Measurements from ENCODE around the gene TIMMDC1.
"Not testable (repeated sequence)": the region's sequence is repeated elsewhere in the genome, so short reads cannot be mapped to it uniquely, and the experiment has no call there.

TIMMDC1 gene

GRCh38 chr3:119514637-119515036 is 16.3 kb downstream of the TIMMDC1 start:
- DNase-seq, result no peak

GRCh38 chr3:119517112-119517511 is 18.8 kb downstream of the TIMMDC1 start:
- DNase-seq, result no peak

- no peak for DNase-seq
These were observed 19.7 kb downstream of the TIMMDC1 start for GRCh38 chr3:119518026-119518425.

- no peak for DNase-seq
These were observed 26.8 kb downstream of the TIMMDC1 start for GRCh38 chr3:119524931-119525662.

- DNase-seq, result no peak
These were observed 29.4 kb downstream of the TIMMDC1 start for GRCh38 chr3:119527714-119528113.

GRCh38 chr3:119529883-119530282 is 31.5 kb downstream of the TIMMDC1 start:
- no peak for DNase-seq

- DNase-seq, result no peak
These were observed 32.1 kb downstream of the TIMMDC1 start for GRCh38 chr3:119530456-119530855.

GRCh38 chr3:119531151-119531550 is 32.8 kb downstream of the TIMMDC1 start:
- no peak for DNase-seq

- no peak for DNase-seq
These were observed 35.9 kb downstream of the TIMMDC1 start for GRCh38 chr3:119534296-119534695.

- DNase-seq, result no peak
These were observed 38.4 kb downstream of the TIMMDC1 start for GRCh38 chr3:119536757-119537156.

- no peak for DNase-seq
These were observed 40.4 kb downstream of the TIMMDC1 start for GRCh38 chr3:119538772-119539171.

GRCh38 chr3:119541547-119541946 is 43.2 kb downstream of the TIMMDC1 start:
- DNase-seq, result no peak

GRCh38 chr3:119542168-119542767 is 43.9 kb downstream of the TIMMDC1 start:
- DNase-seq, result no peak

GRCh38 chr3:119543147-119543546 is 44.8 kb downstream of the TIMMDC1 start:
- DNase-seq, result no peak

GRCh38 chr3:119547227-119547626 is 48.9 kb downstream of the TIMMDC1 start:
- DNase-seq, result no peak

- no peak for DNase-seq
These were observed 50.0 kb downstream of the TIMMDC1 start for GRCh38 chr3:119548341-119548740.

GRCh38 chr3:119550192-119550910 is 52.0 kb downstream of the TIMMDC1 start:
- DNase-seq, result no peak

GRCh38 chr3:119551598-119551997 is 53.3 kb downstream of the TIMMDC1 start:
- DNase-seq, result no peak

GRCh38 chr3:119552928-119553327 is 54.6 kb downstream of the TIMMDC1 start:
- not testable (repeated sequence) for DNase-seq

GRCh38 chr3:119553823-119554415 is 55.6 kb downstream of the TIMMDC1 start:
- DNase-seq, result no peak

GRCh38 chr3:119555309-119555735 is 57.0 kb downstream of the TIMMDC1 start:
- no peak for DNase-seq

- no peak for DNase-seq
These were observed 57.6 kb downstream of the TIMMDC1 start for GRCh38 chr3:119555929-119556328.

- no peak for DNase-seq
These were observed 59.0 kb downstream of the TIMMDC1 start for GRCh38 chr3:119557192-119557876.

Data from GF-D8 (cell line).